GM19240 (cell line): ENCODE data around the gene SH2D4B.

Experiments used
- DNase-seq: peaks from one replicate; pipeline ENCODE4 v3.0.0; 2011; ENCODE audit warnings: low spot score; ENCODE audit not compliant: insufficient read length

The SH2D4B gene

GRCh38 chr10:80503584-80504157, 34.0 kb upstream of the SH2D4B start:
- DNase-seq: no peak

- no peak for DNase-seq
Observed at GRCh38 chr10:80504158-80504811, 33.4 kb upstream of the SH2D4B start.

- DNase-seq: no peak
Observed at GRCh38 chr10:80504897-80505465, 32.7 kb upstream of the SH2D4B start.

GRCh38 chr10:80506189-80506575, 31.5 kb upstream of the SH2D4B start:
- no peak for DNase-seq

GRCh38 chr10:80506836-80507487, 30.7 kb upstream of the SH2D4B start:
- no peak for DNase-seq

- no peak for DNase-seq
Observed at GRCh38 chr10:80509108-80509402, 28.6 kb upstream of the SH2D4B start.

GRCh38 chr10:80509403-80510161, 28.1 kb upstream of the SH2D4B start:
- no peak for DNase-seq

GRCh38 chr10:80512031-80512526, 25.6 kb upstream of the SH2D4B start:
- no peak for DNase-seq

GRCh38 chr10:80513106-80513505, 24.6 kb upstream of the SH2D4B start:
- no peak for DNase-seq

GRCh38 chr10:80515511-80515910, 22.2 kb upstream of the SH2D4B start:
- DNase-seq: no peak

GRCh38 chr10:80515941-80516340, 21.8 kb upstream of the SH2D4B start:
- no peak for DNase-seq

- DNase-seq: no peak
Observed at GRCh38 chr10:80516506-80517075, 21.1 kb upstream of the SH2D4B start.

GRCh38 chr10:80517416-80518142, 20.1 kb upstream of the SH2D4B start:
- no peak for DNase-seq

GRCh38 chr10:80518143-80518806, 19.4 kb upstream of the SH2D4B start:
- no peak for DNase-seq

GRCh38 chr10:80518807-80519360, 18.8 kb upstream of the SH2D4B start:
- no peak for DNase-seq

- no peak for DNase-seq
Observed at GRCh38 chr10:80519936-80520650, 17.6 kb upstream of the SH2D4B start.

- DNase-seq: no peak
Observed at GRCh38 chr10:80520661-80521470, 16.8 kb upstream of the SH2D4B start.

- DNase-seq: no peak
Observed at GRCh38 chr10:80522756-80523363, 14.8 kb upstream of the SH2D4B start.
